WTC11 (cell line): ENCODE measurements around the gene FOXP4. TPM values are rescaled to one million over a fixed set of nuclear protein-coding genes. Genes with fewer than 3 reads are reported as not detected.

ENCODE experiments used
- ATAC-seq: fragments of 200-7000 bp; cut with Tn5 transposase; 2 replicates; pipeline ENCODE4 v1.10.0; 2021; ENCODE audit warnings: mild to moderate bottlenecking, moderate library complexity
- CTCF ChIA-PET: fragments of 300-600 bp; sonication (Branson Sonifier 250); formaldehyde crosslinking; loops from one replicate; lab custom pipeline; 2021; ENCODE audit warnings: antibody characterized with exemption; lab: Charles Lee
- POLR2A ChIA-PET: fragments of 350-600 bp; sonication (Branson Sonifier 250); formaldehyde crosslinking; loops from one replicate; lab custom pipeline; 2021; ENCODE audit warnings: antibody characterized with exemption; lab: Charles Lee
- DNase-seq: peaks from one replicate; pipeline ENCODE4 v3.0.0; 2021; ENCODE audit warnings: low spot score
- H3K27ac Mint-ChIP-seq: 2 replicates; pipeline ENCODE4 v1.8.0; 2021; ENCODE audit warnings: mixed read lengths
- H3K27me3 Mint-ChIP-seq: 2 replicates; pipeline ENCODE4 v1.8.0; 2021; ENCODE audit warnings: low read depth, mild to moderate bottlenecking, moderate library complexity, mixed read lengths
- H3K36me3 Mint-ChIP-seq: 2 replicates; pipeline ENCODE4 v1.8.0; 2021; ENCODE audit warnings: mixed read lengths
- H3K4me1 Mint-ChIP-seq: 2 replicates; pipeline ENCODE4 v1.8.0; 2022; ENCODE audit warnings: mixed read lengths
- H3K4me3 Mint-ChIP-seq: 2 replicates; pipeline ENCODE4 v1.8.0; 2021; ENCODE audit warnings: mild to moderate bottlenecking, moderate library complexity, mixed read lengths
- H3K9me3 Mint-ChIP-seq: 2 replicates; pipeline ENCODE4 v1.8.0; 2021; ENCODE audit warnings: mixed read lengths
- CBFB ChIP-seq: sonication (generic); formaldehyde crosslinking; IDR thresholded peaks from 2 replicates; pipeline ENCODE4 v1.8.1; 2022; ENCODE audit warnings: mild to moderate bottlenecking, low read depth, missing genetic modification reagents
- ESRRA ChIP-seq: sonication (generic); formaldehyde crosslinking; IDR thresholded peaks from 2 replicates; pipeline ENCODE4 v1.8.1; 2022; ENCODE audit warnings: mild to moderate bottlenecking, missing genetic modification reagents, borderline replicate concordance
- FOXJ3 ChIP-seq: sonication (generic); formaldehyde crosslinking; IDR thresholded peaks from 2 replicates; pipeline ENCODE4 v1.9.0; 2021; ENCODE audit warnings: missing genetic modification reagents, mild to moderate bottlenecking, borderline replicate concordance
- JAZF1 ChIP-seq: fragments of 250-450 bp; sonication (Bioruptor Pico); IDR thresholded peaks from 2 replicates; pipeline ENCODE4 v1.9.0; 2021; ENCODE audit warnings: moderate library complexity, mild to moderate bottlenecking, inconsistent platforms
- JUN ChIP-seq: sonication (generic); formaldehyde crosslinking; IDR thresholded peaks from 2 replicates; pipeline ENCODE4 v1.8.0; 2023; ENCODE audit warnings: mild to moderate bottlenecking, missing genetic modification reagents
- NFE2L1 ChIP-seq: sonication (generic); formaldehyde crosslinking; IDR thresholded peaks from 2 replicates; pipeline ENCODE4 v1.8.1; 2023; ENCODE audit warnings: missing genetic modification reagents
- NR2C2 ChIP-seq: sonication (generic); formaldehyde crosslinking; IDR thresholded peaks from 2 replicates; pipeline ENCODE4 v1.8.0; 2022; ENCODE audit warnings: mild to moderate bottlenecking, missing genetic modification reagents
- OVOL2 ChIP-seq: fragments of 250-450 bp; sonication (Bioruptor Pico); IDR thresholded peaks from 2 replicates; pipeline ENCODE4 v1.9.0; 2021; ENCODE audit warnings: mild to moderate bottlenecking, borderline replicate concordance
- TCF7 ChIP-seq: sonication (generic); formaldehyde crosslinking; IDR thresholded peaks from 2 replicates; pipeline ENCODE4 v1.8.0; 2022; ENCODE audit warnings: mild to moderate bottlenecking, low read depth, missing genetic modification reagents, moderate library complexity
- ZNF138 ChIP-seq: sonication (generic); formaldehyde crosslinking; conservative IDR thresholded peaks from 2 replicates; pipeline ENCODE4 v1.8.1; 2022; ENCODE audit warnings: mild to moderate bottlenecking, moderate library complexity, missing genetic modification reagents
- ZNF232 ChIP-seq: sonication (generic); formaldehyde crosslinking; IDR thresholded peaks from 2 replicates; pipeline ENCODE4 v1.8.0; 2022; ENCODE audit warnings: mild to moderate bottlenecking, missing genetic modification reagents
- ZNF416 ChIP-seq: fragments of 250-450 bp; sonication (Bioruptor Pico); IDR thresholded peaks from 2 replicates; pipeline ENCODE4 v1.9.0; 2021; ENCODE audit warnings: mild to moderate bottlenecking, inconsistent platforms
- ZNF671 ChIP-seq: fragments of 250-450 bp; sonication (Bioruptor Pico); IDR thresholded peaks from 2 replicates; pipeline ENCODE4 v1.8.0; 2021; ENCODE audit warnings: mild to moderate bottlenecking
- total RNA-seq: library from RNA; stranded (reverse); gene quantifications from 3 replicates; pipeline ENCODE4 v1.2.3, GENCODE V29; 2021
- TF ChIP-seq, protein P1 (sequence below): sonication (generic); formaldehyde crosslinking; IDR thresholded peaks from 2 replicates; pipeline ENCODE4 v1.8.1; 2022; ENCODE audit warnings: low read depth, missing genetic modification reagents, borderline replicate concordance
- TF ChIP-seq, protein P2 (sequence below): sonication (generic); formaldehyde crosslinking; IDR thresholded peaks from 2 replicates; pipeline ENCODE4 v1.8.1; 2022; ENCODE audit warnings: missing genetic modification reagents, borderline replicate concordance
- TF ChIP-seq, protein P3 (sequence below): fragments of 250-450 bp; sonication (Bioruptor Pico); IDR thresholded peaks from 2 replicates; pipeline ENCODE4 v2.1.2; 2022; ENCODE audit warnings: mild to moderate bottlenecking, moderate library complexity
- TF ChIP-seq, protein P4 (sequence below): sonication (generic); formaldehyde crosslinking; IDR thresholded peaks from 2 replicates; pipeline ENCODE4 v1.8.1; 2023; ENCODE audit warnings: mild to moderate bottlenecking, missing genetic modification reagents, moderate library complexity
- TF ChIP-seq, protein P5 (sequence below): sonication (generic); formaldehyde crosslinking; IDR thresholded peaks from 2 replicates; pipeline ENCODE4 v1.8.0; 2022; ENCODE audit warnings: mild to moderate bottlenecking, missing genetic modification reagents
- TF ChIP-seq, protein P6 (sequence below): sonication (generic); formaldehyde crosslinking; IDR thresholded peaks from 2 replicates; pipeline ENCODE4 v1.8.1; 2023; ENCODE audit warnings: mild to moderate bottlenecking, missing genetic modification reagents, borderline replicate concordance
- TF ChIP-seq, protein P7 (sequence below): sonication (generic); formaldehyde crosslinking; IDR thresholded peaks from 2 replicates; pipeline ENCODE4 v1.8.1; 2023; ENCODE audit warnings: mild to moderate bottlenecking, moderate library complexity, missing genetic modification reagents
- TF ChIP-seq, protein P8 (sequence below): fragments of 250-450 bp; sonication (Bioruptor Pico); IDR thresholded peaks from 2 replicates; pipeline ENCODE4 v1.8.0; 2021; ENCODE audit warnings: mild to moderate bottlenecking

FOXP4 gene
- total RNA-seq, 1 experiment from 2014 or later: 36.6 TPM

DNA sequence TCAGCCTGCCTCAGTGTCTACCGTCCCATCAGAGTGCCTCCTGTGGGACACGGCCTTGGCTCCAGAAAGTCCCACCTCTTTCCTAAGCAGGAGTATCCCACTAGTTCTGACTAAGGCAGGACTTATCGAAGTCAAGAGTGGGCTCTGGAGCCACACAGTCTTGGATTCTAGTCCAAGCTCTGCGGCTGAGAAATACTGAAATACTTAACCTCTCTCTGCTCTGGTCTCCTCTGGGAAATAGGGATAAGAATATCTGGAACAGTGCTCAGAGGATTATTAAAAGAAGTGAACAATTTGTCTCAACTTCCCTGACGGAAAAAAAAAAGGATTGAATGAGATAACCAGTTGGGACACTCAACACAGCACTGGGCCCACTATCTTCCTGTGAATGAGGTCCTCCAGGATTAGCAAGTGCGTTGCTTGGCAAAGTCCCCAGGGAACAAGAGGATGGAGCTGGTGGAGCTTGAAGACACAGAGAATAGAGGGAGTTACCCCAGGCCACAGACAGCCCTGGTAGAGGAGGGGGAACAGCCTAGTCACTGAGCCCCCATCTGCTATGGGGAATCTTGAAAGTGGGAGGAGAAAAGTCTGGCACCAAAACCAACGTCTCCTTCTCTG is 34.6 kb upstream of the FOXP4 start (continued):
- TF ChIP-seq, protein P1, sequence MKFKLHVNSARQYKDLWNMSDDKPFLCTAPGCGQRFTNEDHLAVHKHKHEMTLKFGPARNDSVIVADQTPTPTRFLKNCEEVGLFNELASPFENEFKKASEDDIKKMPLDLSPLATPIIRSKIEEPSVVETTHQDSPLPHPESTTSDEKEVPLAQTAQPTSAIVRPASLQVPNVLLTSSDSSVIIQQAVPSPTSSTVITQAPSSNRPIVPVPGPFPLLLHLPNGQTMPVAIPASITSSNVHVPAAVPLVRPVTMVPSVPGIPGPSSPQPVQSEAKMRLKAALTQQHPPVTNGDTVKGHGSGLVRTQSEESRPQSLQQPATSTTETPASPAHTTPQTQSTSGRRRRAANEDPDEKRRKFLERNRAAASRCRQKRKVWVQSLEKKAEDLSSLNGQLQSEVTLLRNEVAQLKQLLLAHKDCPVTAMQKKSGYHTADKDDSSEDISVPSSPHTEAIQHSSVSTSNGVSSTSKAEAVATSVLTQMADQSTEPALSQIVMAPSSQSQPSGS (CRISPR knock-in tag): no peak
- TF ChIP-seq ZNF232 (CRISPR knock-in tag) (no peak), ESRRA (no peak), TCF7 (no peak), NR2C2 (CRISPR knock-in tag) (no peak)

DNA sequence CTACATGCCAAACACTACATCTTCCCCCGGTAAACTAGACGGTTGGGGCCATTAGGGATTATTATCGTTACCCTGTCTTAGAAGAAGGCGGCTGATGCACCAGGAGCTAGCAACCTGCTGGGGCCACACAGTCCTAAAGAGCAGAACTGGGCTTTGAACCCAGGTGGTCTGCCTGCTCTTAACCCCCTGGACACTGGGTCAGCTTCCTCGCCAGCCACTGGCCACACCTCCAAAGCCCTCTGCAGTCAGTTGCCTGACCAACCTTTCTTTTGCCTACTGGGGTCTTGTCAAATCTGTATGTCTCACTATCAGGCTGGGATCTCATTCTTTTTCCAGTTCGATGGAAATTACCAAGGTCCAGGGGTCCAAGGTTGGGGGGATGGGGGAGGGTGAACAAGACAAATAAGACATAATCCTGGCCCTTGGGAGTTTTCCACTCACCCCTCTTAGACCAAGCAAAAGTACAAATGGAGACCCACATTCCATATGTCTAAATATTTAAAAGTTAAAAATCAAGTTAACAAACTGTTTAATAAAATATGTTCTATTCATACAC is 34.0 kb upstream of the FOXP4 start:
- H3K4me3 Mint-ChIP-seq: no peak overlapping the region
- no peaks in the 10 kb centered on the region for H3K4me1 Mint-ChIP-seq
- TF ChIP-seq, protein P2, sequence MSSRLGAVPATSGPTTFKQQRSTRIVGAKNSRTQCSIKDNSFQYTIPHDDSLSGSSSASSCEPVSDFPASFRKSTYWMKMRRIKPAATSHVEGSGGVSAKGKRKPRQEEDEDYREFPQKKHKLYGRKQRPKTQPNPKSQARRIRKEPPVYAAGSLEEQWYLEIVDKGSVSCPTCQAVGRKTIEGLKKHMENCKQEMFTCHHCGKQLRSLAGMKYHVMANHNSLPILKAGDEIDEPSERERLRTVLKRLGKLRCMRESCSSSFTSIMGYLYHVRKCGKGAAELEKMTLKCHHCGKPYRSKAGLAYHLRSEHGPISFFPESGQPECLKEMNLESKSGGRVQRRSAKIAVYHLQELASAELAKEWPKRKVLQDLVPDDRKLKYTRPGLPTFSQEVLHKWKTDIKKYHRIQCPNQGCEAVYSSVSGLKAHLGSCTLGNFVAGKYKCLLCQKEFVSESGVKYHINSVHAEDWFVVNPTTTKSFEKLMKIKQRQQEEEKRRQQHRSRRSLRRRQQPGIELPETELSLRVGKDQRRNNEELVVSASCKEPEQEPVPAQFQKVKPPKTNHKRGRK (CRISPR knock-in tag): no peak
- no peak for TF ChIP-seq NFE2L1
- TF ChIP-seq OVOL2 (CRISPR knock-in tag): no peak
- TF ChIP-seq ZNF138: no peak
- TF ChIP-seq ESRRA: no peak
- TF ChIP-seq ZNF671 (CRISPR knock-in tag): no peak
- TF ChIP-seq, protein P3, sequence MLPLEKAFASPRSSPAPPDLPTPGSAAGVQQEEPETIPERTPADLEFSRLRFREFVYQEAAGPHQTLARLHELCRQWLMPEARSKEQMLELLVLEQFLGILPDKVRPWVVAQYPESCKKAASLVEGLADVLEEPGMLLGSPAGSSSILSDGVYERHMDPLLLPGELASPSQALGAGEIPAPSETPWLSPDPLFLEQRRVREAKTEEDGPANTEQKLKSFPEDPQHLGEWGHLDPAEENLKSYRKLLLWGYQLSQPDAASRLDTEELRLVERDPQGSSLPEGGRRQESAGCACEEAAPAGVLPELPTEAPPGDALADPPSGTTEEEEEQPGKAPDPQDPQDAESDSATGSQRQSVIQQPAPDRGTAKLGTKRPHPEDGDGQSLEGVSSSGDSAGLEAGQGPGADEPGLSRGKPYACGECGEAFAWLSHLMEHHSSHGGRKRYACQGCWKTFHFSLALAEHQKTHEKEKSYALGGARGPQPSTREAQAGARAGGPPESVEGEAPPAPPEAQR (CRISPR knock-in tag): no peak
- no peak for TF ChIP-seq NR2C2 (CRISPR knock-in tag)
- TF ChIP-seq, protein P4, sequence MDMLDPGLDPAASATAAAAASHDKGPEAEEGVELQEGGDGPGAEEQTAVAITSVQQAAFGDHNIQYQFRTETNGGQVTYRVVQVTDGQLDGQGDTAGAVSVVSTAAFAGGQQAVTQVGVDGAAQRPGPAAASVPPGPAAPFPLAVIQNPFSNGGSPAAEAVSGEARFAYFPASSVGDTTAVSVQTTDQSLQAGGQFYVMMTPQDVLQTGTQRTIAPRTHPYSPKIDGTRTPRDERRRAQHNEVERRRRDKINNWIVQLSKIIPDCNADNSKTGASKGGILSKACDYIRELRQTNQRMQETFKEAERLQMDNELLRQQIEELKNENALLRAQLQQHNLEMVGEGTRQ: no peak
- TF ChIP-seq, protein P5, sequence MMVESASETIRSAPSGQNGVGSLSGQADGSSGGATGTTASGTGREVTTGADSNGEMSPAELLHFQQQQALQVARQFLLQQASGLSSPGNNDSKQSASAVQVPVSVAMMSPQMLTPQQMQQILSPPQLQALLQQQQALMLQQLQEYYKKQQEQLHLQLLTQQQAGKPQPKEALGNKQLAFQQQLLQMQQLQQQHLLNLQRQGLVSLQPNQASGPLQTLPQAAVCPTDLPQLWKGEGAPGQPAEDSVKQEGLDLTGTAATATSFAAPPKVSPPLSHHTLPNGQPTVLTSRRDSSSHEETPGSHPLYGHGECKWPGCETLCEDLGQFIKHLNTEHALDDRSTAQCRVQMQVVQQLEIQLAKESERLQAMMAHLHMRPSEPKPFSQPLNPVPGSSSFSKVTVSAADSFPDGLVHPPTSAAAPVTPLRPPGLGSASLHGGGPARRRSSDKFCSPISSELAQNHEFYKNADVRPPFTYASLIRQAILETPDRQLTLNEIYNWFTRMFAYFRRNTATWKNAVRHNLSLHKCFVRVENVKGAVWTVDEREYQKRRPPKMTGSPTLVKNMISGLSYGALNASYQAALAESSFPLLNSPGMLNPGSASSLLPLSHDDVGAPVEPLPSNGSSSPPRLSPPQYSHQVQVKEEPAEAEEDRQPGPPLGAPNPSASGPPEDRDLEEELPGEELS (CRISPR knock-in tag): no peak
- TF ChIP-seq, protein P6, sequence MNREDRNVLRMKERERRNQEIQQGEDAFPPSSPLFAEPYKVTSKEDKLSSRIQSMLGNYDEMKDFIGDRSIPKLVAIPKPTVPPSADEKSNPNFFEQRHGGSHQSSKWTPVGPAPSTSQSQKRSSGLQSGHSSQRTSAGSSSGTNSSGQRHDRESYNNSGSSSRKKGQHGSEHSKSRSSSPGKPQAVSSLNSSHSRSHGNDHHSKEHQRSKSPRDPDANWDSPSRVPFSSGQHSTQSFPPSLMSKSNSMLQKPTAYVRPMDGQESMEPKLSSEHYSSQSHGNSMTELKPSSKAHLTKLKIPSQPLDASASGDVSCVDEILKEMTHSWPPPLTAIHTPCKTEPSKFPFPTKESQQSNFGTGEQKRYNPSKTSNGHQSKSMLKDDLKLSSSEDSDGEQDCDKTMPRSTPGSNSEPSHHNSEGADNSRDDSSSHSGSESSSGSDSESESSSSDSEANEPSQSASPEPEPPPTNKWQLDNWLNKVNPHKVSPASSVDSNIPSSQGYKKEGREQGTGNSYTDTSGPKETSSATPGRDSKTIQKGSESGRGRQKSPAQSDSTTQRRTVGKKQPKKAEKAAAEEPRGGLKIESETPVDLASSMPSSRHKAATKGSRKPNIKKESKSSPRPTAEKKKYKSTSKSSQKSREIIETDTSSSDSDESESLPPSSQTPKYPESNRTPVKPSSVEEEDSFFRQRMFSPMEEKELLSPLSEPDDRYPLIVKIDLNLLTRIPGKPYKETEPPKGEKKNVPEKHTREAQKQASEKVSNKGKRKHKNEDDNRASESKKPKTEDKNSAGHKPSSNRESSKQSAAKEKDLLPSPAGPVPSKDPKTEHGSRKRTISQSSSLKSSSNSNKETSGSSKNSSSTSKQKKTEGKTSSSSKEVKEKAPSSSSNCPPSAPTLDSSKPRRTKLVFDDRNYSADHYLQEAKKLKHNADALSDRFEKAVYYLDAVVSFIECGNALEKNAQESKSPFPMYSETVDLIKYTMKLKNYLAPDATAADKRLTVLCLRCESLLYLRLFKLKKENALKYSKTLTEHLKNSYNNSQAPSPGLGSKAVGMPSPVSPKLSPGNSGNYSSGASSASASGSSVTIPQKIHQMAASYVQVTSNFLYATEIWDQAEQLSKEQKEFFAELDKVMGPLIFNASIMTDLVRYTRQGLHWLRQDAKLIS: no peak
- no peak for TF ChIP-seq FOXJ3 (CRISPR knock-in tag)
- no peak for TF ChIP-seq JUN (CRISPR knock-in tag)
- no peak for TF ChIP-seq JAZF1
- TF ChIP-seq CBFB (CRISPR knock-in tag): no peak
- TF ChIP-seq, protein P7, sequence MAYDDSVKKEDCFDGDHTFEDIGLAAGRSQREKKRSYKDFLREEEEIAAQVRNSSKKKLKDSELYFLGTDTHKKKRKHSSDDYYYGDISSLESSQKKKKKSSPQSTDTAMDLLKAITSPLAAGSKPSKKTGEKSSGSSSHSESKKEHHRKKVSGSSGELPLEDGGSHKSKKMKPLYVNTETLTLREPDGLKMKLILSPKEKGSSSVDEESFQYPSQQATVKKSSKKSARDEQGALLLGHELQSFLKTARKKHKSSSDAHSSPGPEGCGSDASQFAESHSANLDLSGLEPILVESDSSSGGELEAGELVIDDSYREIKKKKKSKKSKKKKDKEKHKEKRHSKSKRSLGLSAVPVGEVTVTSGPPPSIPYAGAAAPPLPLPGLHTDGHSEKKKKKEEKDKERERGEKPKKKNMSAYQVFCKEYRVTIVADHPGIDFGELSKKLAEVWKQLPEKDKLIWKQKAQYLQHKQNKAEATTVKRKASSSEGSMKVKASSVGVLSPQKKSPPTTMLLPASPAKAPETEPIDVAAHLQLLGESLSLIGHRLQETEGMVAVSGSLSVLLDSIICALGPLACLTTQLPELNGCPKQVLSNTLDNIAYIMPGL (CRISPR knock-in tag): no peak
- TF ChIP-seq, protein P8, sequence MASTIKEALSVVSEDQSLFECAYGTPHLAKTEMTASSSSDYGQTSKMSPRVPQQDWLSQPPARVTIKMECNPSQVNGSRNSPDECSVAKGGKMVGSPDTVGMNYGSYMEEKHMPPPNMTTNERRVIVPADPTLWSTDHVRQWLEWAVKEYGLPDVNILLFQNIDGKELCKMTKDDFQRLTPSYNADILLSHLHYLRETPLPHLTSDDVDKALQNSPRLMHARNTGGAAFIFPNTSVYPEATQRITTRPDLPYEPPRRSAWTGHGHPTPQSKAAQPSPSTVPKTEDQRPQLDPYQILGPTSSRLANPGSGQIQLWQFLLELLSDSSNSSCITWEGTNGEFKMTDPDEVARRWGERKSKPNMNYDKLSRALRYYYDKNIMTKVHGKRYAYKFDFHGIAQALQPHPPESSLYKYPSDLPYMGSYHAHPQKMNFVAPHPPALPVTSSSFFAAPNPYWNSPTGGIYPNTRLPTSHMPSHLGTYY (CRISPR knock-in tag): no peak
- no peak for TF ChIP-seq ZNF416 (CRISPR knock-in tag)
- H3K27ac Mint-ChIP-seq: no peak overlapping the region
- peaks cover 76% of the 10 kb centered on the region for H3K27me3 Mint-ChIP-seq
- DNase-seq: no peak
- H3K9me3 Mint-ChIP-seq: no peaks in the 10 kb centered on the region
- ChIA-PET POLR2A (no interaction called here), CTCF (no interaction called here)
- ATAC-seq: no peak
- H3K36me3 Mint-ChIP-seq: no peaks in the 10 kb centered on the region
